HepG2 (cell line): ENCODE data around the gene EIF1AD. TPM values are rescaled to one million over a fixed set of nuclear protein-coding genes. Genes with fewer than 3 reads are reported as not detected.
A peak's percentile ranks its signal among the peaks of the same experiment; 100 is the strongest.

ENCODE experiments used
- CTCF ChIP-seq: sonication (generic); formaldehyde crosslinking; IDR thresholded peaks from 2 replicates; pipeline ENCODE4 v1.5.0; 2020; ENCODE audit warnings: mild to moderate bottlenecking, missing genetic modification reagents, moderate library complexity
- GATAD2A ChIP-seq: IDR thresholded peaks from 2 replicates; pipeline ENCODE4 v1.6.1; 2016
- HMG20B ChIP-seq: conservative IDR thresholded peaks from 2 replicates; pipeline ENCODE4 v1.6.1; 2016; ENCODE audit warnings: missing genetic modification reagents, missing compliant biosample characterization
- KLF16 ChIP-seq, 2 experiments: sonication (generic) in 1 of 2; formaldehyde crosslinking in 1 of 2; IDR thresholded peaks; 2 replicates each; pipeline versions ENCODE4 v1.6.1 to v1.8.0; 2016 to 2023; ENCODE audit warnings: missing genetic modification reagents in 2 of 2, missing compliant biosample characterization in 1 of 2
- LCORL ChIP-seq, 2 experiments: fragments of 450-650 bp in 1 of 2; sonication (generic) in 1 of 2; formaldehyde crosslinking in 1 of 2; IDR thresholded peaks; 2 replicates each; pipeline versions ENCODE4 v1.5.0 to v1.6.1; 2017 to 2020; ENCODE audit warnings: antibody characterized with exemption in 1 of 2, missing genetic modification reagents in 1 of 2
- MAX ChIP-seq: IDR thresholded peaks from 2 replicates; pipeline ENCODE4 v1.6.1; 2012; ENCODE audit warnings: inconsistent platforms
- MAZ ChIP-seq, 2 experiments: sonication (generic) in 1 of 2; formaldehyde crosslinking in 1 of 2; IDR thresholded peaks; 2 replicates each; pipeline versions ENCODE4 v1.5.0 to v1.6.1; 2012 to 2020; ENCODE audit warnings: low read depth in 2 of 2, mild to moderate bottlenecking in 2 of 2, borderline replicate concordance in 1 of 2, improper control_type of control experiment in 1 of 2, low read length in 1 of 2, missing genetic modification reagents in 1 of 2, moderate library complexity in 1 of 2
- MED1 ChIP-seq: sonication (generic); formaldehyde crosslinking; IDR thresholded peaks from 2 replicates; pipeline ENCODE4 v1.4.0; 2020; ENCODE audit warnings: missing genetic modification reagents
- NFYC ChIP-seq: IDR thresholded peaks from 2 replicates; pipeline ENCODE4 v1.6.1; 2016; ENCODE audit warnings: missing genetic modification reagents, missing compliant biosample characterization
- RFXAP ChIP-seq: sonication (generic); formaldehyde crosslinking; IDR thresholded peaks from 2 replicates; pipeline ENCODE4 v1.4.0; 2020; ENCODE audit warnings: missing genetic modification reagents, borderline replicate concordance
- TAF1 ChIP-seq: sonication (generic); formaldehyde crosslinking; IDR thresholded peaks from 2 replicates; pipeline ENCODE4 v1.4.0; 2020; ENCODE audit warnings: missing genetic modification reagents
- THAP11 ChIP-seq: IDR thresholded peaks from 2 replicates; pipeline ENCODE4 v1.6.1; 2016; ENCODE audit warnings: missing biosample characterization, missing genetic modification reagents
- ZMAT5 ChIP-seq: sonication (generic); formaldehyde crosslinking; IDR thresholded peaks from 2 replicates; pipeline ENCODE4 v1.5.0; 2020; ENCODE audit warnings: mild to moderate bottlenecking, low read depth, missing genetic modification reagents, borderline replicate concordance
- ZNF205 ChIP-seq: IDR thresholded peaks from 2 replicates; pipeline ENCODE4 v1.6.1; 2018; ENCODE audit warnings: missing biosample characterization, missing genetic modification reagents
- ZNF3 ChIP-seq: IDR thresholded peaks from 2 replicates; pipeline ENCODE4 v1.7.0; 2017; ENCODE audit warnings: inconsistent platforms
- ZSCAN29 ChIP-seq: sonication (generic); formaldehyde crosslinking; conservative IDR thresholded peaks from 2 replicates; pipeline ENCODE4 v1.4.0; 2020; ENCODE audit warnings: mild to moderate bottlenecking, missing genetic modification reagents
- polyA plus RNA-seq, 8 experiments: library from polyadenylated mRNA; depleted of rRNA in 3 of 8; stranded (reverse) in 7 of 8; unstranded in 1 of 8; fragments of >200 nt; fragmentation: Illumina TruSeq in 4 of 8; extraction: Trizol in 4 of 8; gene quantifications; 2 replicates each; pipeline versions ENCODE4 v1.2.1 to v1.2.3, GENCODE V29; 2011 to 2016; ENCODE audit warnings: low read depth in 4 of 8, missing spikeins in 1 of 8, mixed read lengths in 1 of 8; ENCODE audit not compliant: insufficient read depth in 1 of 8
- total RNA-seq, 5 experiments: library from RNA; depleted of rRNA; stranded (reverse); fragments of >200 nt; fragmentation: Illumina TruSeq; extraction: Trizol; gene quantifications; 2 replicates each; pipeline ENCODE4 v1.2.3, GENCODE V29; 2016; ENCODE audit warnings: low read depth in 1 of 5
- TF ChIP-seq, protein P1 (sequence below): sonication (generic); formaldehyde crosslinking; IDR thresholded peaks from 2 replicates; pipeline ENCODE4 v1.5.0; 2020; ENCODE audit warnings: mild to moderate bottlenecking, missing genetic modification reagents, borderline replicate concordance
- TF ChIP-seq, protein P2 (sequence below): sonication (generic); formaldehyde crosslinking; IDR thresholded peaks from 2 replicates; pipeline ENCODE4 v1.4.0; 2020; ENCODE audit warnings: low read depth, mild to moderate bottlenecking, missing genetic modification reagents
- TF ChIP-seq, protein P3 (sequence below): sonication (generic); formaldehyde crosslinking; IDR thresholded peaks from 2 replicates; pipeline ENCODE4 v1.4.0; 2020; ENCODE audit warnings: missing genetic modification reagents

Gene EIF1AD
- total and polyA plus RNA-seq, 2 of the 13 experiments (the other 11 are each of a cell fraction or from before 2014, with no cell fraction given), result 18.2 to 30.8 TPM

- TF ChIP-seq KLF16 (CRISPR knock-in tag; IDR thresholded peaks at IDR 0.05) (peak in 1 of 2 experiments; percentile 58; a peak in 2 of 4 replicates), CTCF (CRISPR knock-in tag) (peak; percentile 95), ZNF205 (CRISPR knock-in tag) (0 out of 2 replicates have a peak, but pooled peaks have one; percentile 38), ZNF3 (CRISPR knock-in tag) (no peak), HMG20B (CRISPR knock-in tag) (no peak), RFXAP (CRISPR knock-in tag) (peak; percentile 79; the same call in 1 of the 2 replicates), MAX (peak; percentile 39; the same call in 1 of the 2 replicates), ZSCAN29 (CRISPR knock-in tag) (no peak), TAF1 (CRISPR knock-in tag) (no peak), GATAD2A (CRISPR knock-in tag) (0 out of 2 replicates have a peak, but pooled peaks have one; percentile 27), NFYC (CRISPR knock-in tag) (no peak), MAZ (IDR thresholded peaks at IDR 0.05; ENCODE audit: borderline replicate concordance, low read depth, low read length) (0 out of 2 replicates have a peak, but pooled peaks have one; percentile 34), MAZ (CRISPR knock-in tag; IDR thresholded peaks at IDR 0.05; ENCODE audit: low read depth) (no peak), LCORL (IDR thresholded peaks at IDR 0.05) (no peak), LCORL (CRISPR knock-in tag; IDR thresholded peaks at IDR 0.05) (0 out of 2 replicates have a peak, but pooled peaks have one; percentile 35), ZMAT5 (CRISPR knock-in tag) (no peak), THAP11 (CRISPR knock-in tag) (peak; percentile 44; the same call in 1 of the 2 replicates), MED1 (CRISPR knock-in tag) (0 out of 2 replicates have a peak, but pooled peaks have one; percentile 41)
- TF ChIP-seq, protein P1, sequence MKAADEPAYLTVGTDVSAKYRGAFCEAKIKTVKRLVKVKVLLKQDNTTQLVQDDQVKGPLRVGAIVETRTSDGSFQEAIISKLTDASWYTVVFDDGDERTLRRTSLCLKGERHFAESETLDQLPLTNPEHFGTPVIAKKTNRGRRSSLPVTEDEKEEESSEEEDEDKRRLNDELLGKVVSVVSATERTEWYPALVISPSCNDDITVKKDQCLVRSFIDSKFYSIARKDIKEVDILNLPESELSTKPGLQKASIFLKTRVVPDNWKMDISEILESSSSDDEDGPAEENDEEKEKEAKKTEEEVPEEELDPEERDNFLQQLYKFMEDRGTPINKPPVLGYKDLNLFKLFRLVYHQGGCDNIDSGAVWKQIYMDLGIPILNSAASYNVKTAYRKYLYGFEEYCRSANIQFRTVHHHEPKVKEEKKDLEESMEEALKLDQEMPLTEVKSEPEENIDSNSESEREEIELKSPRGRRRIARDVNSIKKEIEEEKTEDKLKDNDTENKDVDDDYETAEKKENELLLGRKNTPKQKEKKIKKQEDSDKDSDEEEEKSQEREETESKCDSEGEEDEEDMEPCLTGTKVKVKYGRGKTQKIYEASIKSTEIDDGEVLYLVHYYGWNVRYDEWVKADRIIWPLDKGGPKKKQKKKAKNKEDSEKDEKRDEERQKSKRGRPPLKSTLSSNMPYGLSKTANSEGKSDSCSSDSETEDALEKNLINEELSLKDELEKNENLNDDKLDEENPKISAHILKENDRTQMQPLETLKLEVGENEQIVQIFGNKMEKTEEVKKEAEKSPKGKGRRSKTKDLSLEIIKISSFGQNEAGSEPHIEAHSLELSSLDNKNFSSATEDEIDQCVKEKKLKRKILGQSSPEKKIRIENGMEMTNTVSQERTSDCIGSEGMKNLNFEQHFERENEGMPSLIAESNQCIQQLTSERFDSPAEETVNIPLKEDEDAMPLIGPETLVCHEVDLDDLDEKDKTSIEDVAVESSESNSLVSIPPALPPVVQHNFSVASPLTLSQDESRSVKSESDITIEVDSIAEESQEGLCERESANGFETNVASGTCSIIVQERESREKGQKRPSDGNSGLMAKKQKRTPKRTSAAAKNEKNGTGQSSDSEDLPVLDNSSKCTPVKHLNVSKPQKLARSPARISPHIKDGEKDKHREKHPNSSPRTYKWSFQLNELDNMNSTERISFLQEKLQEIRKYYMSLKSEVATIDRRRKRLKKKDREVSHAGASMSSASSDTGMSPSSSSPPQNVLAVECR (CRISPR knock-in tag), result peak; percentile 47; the same call in 1 of the 2 replicates
- TF ChIP-seq, protein P2, sequence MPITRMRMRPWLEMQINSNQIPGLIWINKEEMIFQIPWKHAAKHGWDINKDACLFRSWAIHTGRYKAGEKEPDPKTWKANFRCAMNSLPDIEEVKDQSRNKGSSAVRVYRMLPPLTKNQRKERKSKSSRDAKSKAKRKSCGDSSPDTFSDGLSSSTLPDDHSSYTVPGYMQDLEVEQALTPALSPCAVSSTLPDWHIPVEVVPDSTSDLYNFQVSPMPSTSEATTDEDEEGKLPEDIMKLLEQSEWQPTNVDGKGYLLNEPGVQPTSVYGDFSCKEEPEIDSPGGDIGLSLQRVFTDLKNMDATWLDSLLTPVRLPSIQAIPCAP (CRISPR knock-in tag), result no peak
- TF ChIP-seq, protein P3, sequence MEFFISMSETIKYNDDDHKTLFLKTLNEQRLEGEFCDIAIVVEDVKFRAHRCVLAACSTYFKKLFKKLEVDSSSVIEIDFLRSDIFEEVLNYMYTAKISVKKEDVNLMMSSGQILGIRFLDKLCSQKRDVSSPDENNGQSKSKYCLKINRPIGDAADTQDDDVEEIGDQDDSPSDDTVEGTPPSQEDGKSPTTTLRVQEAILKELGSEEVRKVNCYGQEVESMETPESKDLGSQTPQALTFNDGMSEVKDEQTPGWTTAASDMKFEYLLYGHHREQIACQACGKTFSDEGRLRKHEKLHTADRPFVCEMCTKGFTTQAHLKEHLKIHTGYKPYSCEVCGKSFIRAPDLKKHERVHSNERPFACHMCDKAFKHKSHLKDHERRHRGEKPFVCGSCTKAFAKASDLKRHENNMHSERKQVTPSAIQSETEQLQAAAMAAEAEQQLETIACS (CRISPR knock-in tag), result 0 out of 2 replicates have a peak, but pooled peaks have one; percentile 26
Measured at GRCh38 chr11:66022401-66023185, 20.6 kb upstream of the EIF1AD start (continued).
